HFFc6 (cell line): ENCODE measurements around the gene HLA-A. TPM values are rescaled to one million over a fixed set of nuclear protein-coding genes. Genes with fewer than 3 reads are reported as not detected.

ENCODE experiments used
- DNase-seq: peaks from one replicate; pipeline ENCODE4 v3.0.0-alpha.2; 2018
- H3K27ac Mint-ChIP-seq: 2 replicates; pipeline ENCODE4 v1.8.0; 2020; ENCODE audit warnings: mild to moderate bottlenecking, mixed read lengths
- H3K27me3 Mint-ChIP-seq: 2 replicates; pipeline ENCODE4 v1.8.0; 2021; ENCODE audit warnings: mild to moderate bottlenecking, moderate library complexity, mixed read lengths; ENCODE audit not compliant: insufficient read depth
- H3K36me3 Mint-ChIP-seq: 2 replicates; pipeline ENCODE4 v1.8.0; 2021; ENCODE audit warnings: low read depth, mixed read lengths
- H3K4me1 Mint-ChIP-seq: 2 replicates; pipeline ENCODE4 v1.8.0; 2020; ENCODE audit warnings: low read depth, mixed read lengths
- H3K4me3 Mint-ChIP-seq: 2 replicates; pipeline ENCODE4 v1.8.0; 2020; ENCODE audit warnings: mild to moderate bottlenecking, moderate library complexity, mixed read lengths
- H3K9me3 Mint-ChIP-seq: 2 replicates; pipeline ENCODE4 v1.8.0; 2020; ENCODE audit warnings: mild to moderate bottlenecking, mixed read lengths
- total RNA-seq, 6 experiments: library from RNA; stranded (reverse); fragmentation: NEBNext Ultra II Directional; extraction: Animal tissue kit (Norgen Biotek cat#: 25700); gene quantifications; 2 replicates in 1 of 6; 3 replicates in 5 of 6; pipeline ENCODE4 v1.2.3, GENCODE V29; 2021
- TF ChIP-seq, protein P1 (sequence below): fragments of 200-600 bp; sonication (generic); IDR thresholded peaks from 2 replicates; pipeline ENCODE4 v1.5.0; 2021; ENCODE audit warnings: antibody characterized with exemption, mild to moderate bottlenecking

HLA-A gene
- total RNA-seq, 6 experiments from 2014 or later, result 116 to 159 (median 149) TPM

- TF ChIP-seq, protein P1, sequence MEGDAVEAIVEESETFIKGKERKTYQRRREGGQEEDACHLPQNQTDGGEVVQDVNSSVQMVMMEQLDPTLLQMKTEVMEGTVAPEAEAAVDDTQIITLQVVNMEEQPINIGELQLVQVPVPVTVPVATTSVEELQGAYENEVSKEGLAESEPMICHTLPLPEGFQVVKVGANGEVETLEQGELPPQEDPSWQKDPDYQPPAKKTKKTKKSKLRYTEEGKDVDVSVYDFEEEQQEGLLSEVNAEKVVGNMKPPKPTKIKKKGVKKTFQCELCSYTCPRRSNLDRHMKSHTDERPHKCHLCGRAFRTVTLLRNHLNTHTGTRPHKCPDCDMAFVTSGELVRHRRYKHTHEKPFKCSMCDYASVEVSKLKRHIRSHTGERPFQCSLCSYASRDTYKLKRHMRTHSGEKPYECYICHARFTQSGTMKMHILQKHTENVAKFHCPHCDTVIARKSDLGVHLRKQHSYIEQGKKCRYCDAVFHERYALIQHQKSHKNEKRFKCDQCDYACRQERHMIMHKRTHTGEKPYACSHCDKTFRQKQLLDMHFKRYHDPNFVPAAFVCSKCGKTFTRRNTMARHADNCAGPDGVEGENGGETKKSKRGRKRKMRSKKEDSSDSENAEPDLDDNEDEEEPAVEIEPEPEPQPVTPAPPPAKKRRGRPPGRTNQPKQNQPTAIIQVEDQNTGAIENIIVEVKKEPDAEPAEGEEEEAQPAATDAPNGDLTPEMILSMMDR, result no peak
- peaks cover 23% of the 10 kb centered on the region for H3K36me3 Mint-ChIP-seq
These were observed 978 bp downstream of the HLA-A start for GRCh38 chr6:29943053-29943966.

GRCh38 chr6:29945281-29945820, 3.0 kb downstream of the HLA-A start:
- Mint-ChIP-seq H3K4me1 (peaks cover 19% of the 10 kb centered on the region), H3K36me3 (peaks cover 23% of the 10 kb centered on the region), H3K27ac (no peak overlapping the region), H3K4me3 (no peak overlapping the region), H3K27me3 (peaks cover 3% of the 10 kb centered on the region), H3K9me3 (no peaks in the 10 kb centered on the region)
- DNase-seq, result no peak
- TF ChIP-seq, protein P1, result no peak

More at GRCh38 chr6:29943053-29943966, 978 bp downstream of the HLA-A start:
- Mint-ChIP-seq H3K27me3 (no peaks in the 10 kb centered on the region), H3K4me3 (peak overlapping the region; percentile 96), H3K4me1 (peaks cover 19% of the 10 kb centered on the region), H3K9me3 (no peaks in the 10 kb centered on the region), H3K27ac (peak overlapping the region; percentile 96)
- DNase-seq, result no peak

DNA sequence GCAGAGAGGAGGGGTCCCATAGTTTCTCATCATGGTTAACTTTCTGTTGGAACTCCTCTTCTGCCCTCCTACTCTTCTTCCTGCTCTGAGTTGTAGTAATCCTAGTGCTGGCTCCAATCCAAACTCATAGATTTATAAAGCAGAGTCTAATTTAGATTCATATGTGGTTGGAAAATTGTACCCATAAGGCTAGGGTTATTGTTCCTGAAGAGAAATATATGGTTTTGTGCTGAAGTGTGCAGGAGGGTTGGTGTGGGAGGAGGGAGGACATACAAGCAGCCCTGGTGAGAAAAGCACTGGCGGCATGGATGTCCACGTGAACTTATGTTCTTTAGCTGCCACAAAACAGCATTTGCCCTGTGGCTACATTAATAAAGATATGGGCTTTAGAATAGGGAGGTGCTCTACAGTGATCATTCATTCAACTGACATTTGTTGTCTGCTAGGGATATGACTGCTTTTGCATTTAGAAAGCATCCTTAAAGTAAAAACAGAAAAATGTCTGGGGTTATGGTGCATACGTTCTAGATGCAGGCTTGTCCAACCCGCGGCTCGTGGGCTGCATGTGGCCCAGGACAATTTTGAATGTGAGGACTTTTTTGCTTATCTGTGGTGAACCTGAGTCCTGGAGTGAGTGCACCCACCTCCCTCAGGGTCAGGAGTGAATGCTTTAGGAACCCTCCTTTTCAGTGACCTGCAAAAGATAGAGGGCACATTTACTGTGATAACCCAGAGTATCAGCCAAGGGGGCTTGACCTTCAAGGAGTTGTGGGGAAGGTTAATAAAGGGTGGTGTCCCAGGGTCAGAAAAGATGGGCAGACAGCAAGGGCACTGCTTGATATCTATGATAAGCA, 4.1 kb downstream of the HLA-A start:
- H3K27me3 Mint-ChIP-seq, result peaks cover 3% of the 10 kb centered on the region

GRCh38 chr6:29947077-29947980, 5.0 kb downstream of the HLA-A start:
- Mint-ChIP-seq H3K36me3 (peaks cover 21% of the 10 kb centered on the region), H3K4me3 (no peak overlapping the region), H3K9me3 (no peaks in the 10 kb centered on the region), H3K27ac (no peak overlapping the region), H3K4me1 (peaks cover 5% of the 10 kb centered on the region; the same call in 1 of the 2 replicates), H3K27me3 (peaks cover 3% of the 10 kb centered on the region)
- TF ChIP-seq, protein P1, result no peak
- no peak for DNase-seq

More for the DNA sequence above, 4.1 kb downstream of the HLA-A start:
- no peak overlapping the region for H3K27ac Mint-ChIP-seq
- H3K9me3 Mint-ChIP-seq, result no peaks in the 10 kb centered on the region
- peaks cover 12% of the 10 kb centered on the region for H3K4me1 Mint-ChIP-seq
- no peak overlapping the region for H3K4me3 Mint-ChIP-seq
- TF ChIP-seq, protein P1, result no peak
- peaks cover 23% of the 10 kb centered on the region for H3K36me3 Mint-ChIP-seq
- DNase-seq, result no peak
